NOMO-1 treated with dmso at 0.1 percent for 144 hours (cell line): ENCODE results near the gene M1AP.
A peak's percentile ranks its signal among the peaks of the same experiment; 100 is the strongest.
"Not testable (repeated sequence)": the region's sequence is repeated elsewhere in the genome, so short reads cannot be mapped to it uniquely, and the experiment has no call there.

ENCODE experiments used
- DNase-seq: peaks from one replicate; lab custom pipeline; 2025; ENCODE audit not compliant: unreplicated experiment; lab: John Stamatoyannopoulos, UW

The M1AP gene

GRCh38 chr2:74653985-74654882, 6.1 kb upstream of the M1AP start, which contains the start of gene SEMA4F:
Gene SEMA4F (plus strand): TSS chr2:74654247. CDS start chr2:74654377, 130 bp downstream.
- peak; percentile 97 for DNase-seq

- DNase-seq, result no peak
Measured at GRCh38 chr2:74653589-74653984, 5.5 kb upstream of the M1AP start.

GRCh38 chr2:74646834-74647482, 1.2 kb downstream of the M1AP start:
- no peak for DNase-seq

GRCh38 chr2:74646201-74646600, 1.9 kb downstream of the M1AP start:
- DNase-seq, result no peak

GRCh38 chr2:74645344-74645743, 2.8 kb downstream of the M1AP start:
- DNase-seq, result no peak

- DNase-seq, result no peak
Measured at GRCh38 chr2:74639550-74639949, 8.6 kb downstream of the M1AP start.

- DNase-seq, result no peak
Measured at GRCh38 chr2:74632939-74633312, 15.2 kb downstream of the M1AP start.

GRCh38 chr2:74632209-74632938, 15.8 kb downstream of the M1AP start:
- DNase-seq, result no peak

GRCh38 chr2:74630454-74630853, 17.7 kb downstream of the M1AP start:
- DNase-seq, result not testable (repeated sequence)

GRCh38 chr2:74628538-74629105, 19.5 kb downstream of the M1AP start:
- no peak for DNase-seq

- DNase-seq, result no peak
Measured at GRCh38 chr2:74625658-74626425, 22.3 kb downstream of the M1AP start.

GRCh38 chr2:74620671-74621070, 27.5 kb downstream of the M1AP start:
- no peak for DNase-seq

- DNase-seq, result peak; percentile 36
Measured at GRCh38 chr2:74619651-74620297, 28.4 kb downstream of the M1AP start.

- no peak for DNase-seq
Measured at GRCh38 chr2:74618410-74619083, 29.6 kb downstream of the M1AP start.

GRCh38 chr2:74617122-74617521, 31.0 kb downstream of the M1AP start:
- no peak for DNase-seq

- no peak for DNase-seq
Measured at GRCh38 chr2:74606927-74607326, 41.2 kb downstream of the M1AP start.

- no peak for DNase-seq
Measured at GRCh38 chr2:74603282-74604000, 44.7 kb downstream of the M1AP start.

GRCh38 chr2:74602586-74603281, 45.4 kb downstream of the M1AP start:
- no peak for DNase-seq
